Neuronal stem cell (in vitro differentiated cells): ENCODE results near the gene CHD3.

Experiments used
- DNase-seq: peaks from one replicate; pipeline ENCODE4 v3.0.0-alpha.2; 2013; ENCODE audit warnings: low spot score
- H2AFZ ChIP-seq: one replicate; pipeline ENCODE4 v1.6.1; 2013; ENCODE audit warnings: mild to moderate bottlenecking, low read length, inconsistent platforms
- H2AK5ac ChIP-seq: 2 replicates; pipeline ENCODE4 v1.6.1; 2013; ENCODE audit warnings: low read depth, mild to moderate bottlenecking, inconsistent platforms, low read length, moderate library complexity, mixed read lengths
- H2BK120ac ChIP-seq: 2 replicates; pipeline ENCODE4 v1.6.1; 2013; ENCODE audit warnings: low read depth, mild to moderate bottlenecking, inconsistent platforms, low read length, moderate library complexity, mixed read lengths
- H2BK12ac ChIP-seq: one replicate; pipeline ENCODE4 v1.6.1; 2013; ENCODE audit warnings: low read length, inconsistent platforms
- H2BK15ac ChIP-seq: 2 replicates; pipeline ENCODE4 v1.6.1; 2013; ENCODE audit warnings: mild to moderate bottlenecking, low read length, inconsistent platforms, mixed read lengths
- H2BK5ac ChIP-seq: one replicate; pipeline ENCODE4 v1.6.1; 2013; ENCODE audit warnings: inconsistent platforms, mild to moderate bottlenecking, low read length, moderate library complexity
- H3K14ac ChIP-seq: one replicate; pipeline ENCODE4 v1.6.1; 2013; ENCODE audit warnings: low read length, inconsistent platforms
- H3K18ac ChIP-seq: 2 replicates; pipeline ENCODE4 v1.6.1; 2013; ENCODE audit warnings: low read length, inconsistent platforms
- H3K23ac ChIP-seq: 2 replicates; pipeline ENCODE4 v1.6.1; 2013; ENCODE audit warnings: low read depth, mild to moderate bottlenecking, mixed read lengths, low read length, inconsistent platforms; ENCODE audit not compliant: poor library complexity
- H3K27ac ChIP-seq: replicated peaks from 3 replicates; pipeline ENCODE4 v1.5.1; 2013; ENCODE audit warnings: low read length, inconsistent platforms
- H3K27me3 ChIP-seq, 3 experiments: 2 replicates each; pipeline ENCODE4 v1.6.1; 2013; ENCODE audit warnings: low read length in 3 of 3, mild to moderate bottlenecking in 2 of 3, inconsistent platforms in 1 of 3, low read depth in 1 of 3, mixed read lengths in 1 of 3, moderate library complexity in 1 of 3; ENCODE audit not compliant: control insufficient read depth in 3 of 3, insufficient read depth in 3 of 3
- H3K36me3 ChIP-seq, 2 donors: replicated peaks in 1 of 2; 2 replicates each; pipeline ENCODE4 v1.6.1; 2013; ENCODE audit warnings: low read length in 2 of 2; ENCODE audit not compliant: control insufficient read depth in 2 of 2, insufficient read depth in 2 of 2
- H3K4ac ChIP-seq: 2 replicates; pipeline ENCODE4 v1.6.1; 2013; ENCODE audit warnings: inconsistent platforms, mild to moderate bottlenecking, low read length, moderate library complexity
- H3K4me1 ChIP-seq, 2 donors: 1 replicate in 1 of 2; 2 replicates in 1 of 2; pipeline ENCODE4 v1.6.1; 2013; ENCODE audit warnings: low read length in 2 of 2, low read depth in 1 of 2; ENCODE audit not compliant: control insufficient read depth in 2 of 2, insufficient read depth in 1 of 2
- H3K4me2 ChIP-seq: one replicate; pipeline ENCODE4 v1.6.1; 2013; ENCODE audit warnings: mild to moderate bottlenecking, low read length, inconsistent platforms; ENCODE audit not compliant: insufficient read depth, poor library complexity, severe bottlenecking
- H3K4me3 ChIP-seq, 2 donors: 2 replicates each; pipeline ENCODE4 v1.5.1; 2013; ENCODE audit warnings: low read length in 2 of 2, mild to moderate bottlenecking in 2 of 2, inconsistent platforms in 1 of 2, moderate library complexity in 1 of 2
- H3K79me1 ChIP-seq: one replicate; pipeline ENCODE4 v1.6.1; 2013; ENCODE audit warnings: low read depth, mild to moderate bottlenecking, inconsistent platforms, low read length, moderate library complexity
- H3K9ac ChIP-seq: one replicate; pipeline ENCODE4 v1.6.1; 2013; ENCODE audit warnings: mild to moderate bottlenecking, low read depth, low read length, inconsistent platforms; ENCODE audit not compliant: poor library complexity
- H3K9me3 ChIP-seq, 2 donors: replicated peaks in 1 of 2; 2 replicates each; pipeline versions ENCODE3 to v1.6.1; 2013; ENCODE audit warnings: low read length in 2 of 2, mild to moderate bottlenecking in 2 of 2, inconsistent platforms in 1 of 2, low read depth in 1 of 2, mixed read lengths in 1 of 2, moderate library complexity in 1 of 2; ENCODE audit not compliant: control insufficient read depth in 2 of 2, insufficient read depth in 1 of 2
- H4K8ac ChIP-seq: one replicate; pipeline ENCODE4 v1.6.1; 2013; ENCODE audit warnings: low read depth, mild to moderate bottlenecking, inconsistent platforms, low read length, moderate library complexity
- H4K91ac ChIP-seq: one replicate; pipeline ENCODE4 v1.6.1; 2013; ENCODE audit warnings: low read length, low read depth, mild to moderate bottlenecking, inconsistent platforms; ENCODE audit not compliant: poor library complexity
- WGBS, 2 donors: extraction: QIAGEN DNeasy Blood & Tissue Kit; methylation state at CpG; one replicate each; pipeline ENCODE4 v1.1.7; 2013; ENCODE audit warnings: missing lambda C conversion rate in 2 of 2, mixed read lengths in 1 of 2; ENCODE audit not compliant: insufficient read length in 2 of 2, insufficient replicate concordance in 1 of 2; ENCODE audit errors: extremely low coverage in 2 of 2; 5-methylcytosine and 5-hydroxymethylcytosine counted together

CHD3 gene

GRCh38 chr17:7940743-7941142 lies 52.2 kb downstream of the CHD3 start:
- Histone ChIP-seq H3K14ac (no peak overlapping the region), H2BK15ac (no peak overlapping the region), H3K79me1 (peaks cover 2% of the 10 kb centered on the region), H3K4ac (no peak overlapping the region), H3K4me3 (no peak overlapping the region), H3K36me3 (peaks cover 48 to 91% of the 10 kb centered on the region in 2 donors), H2BK5ac (no peak overlapping the region), H2BK12ac (no peak overlapping the region), H4K8ac (no peak overlapping the region), H3K9me3 (no peaks in the 10 kb centered on the region), H3K9ac (no peak overlapping the region), H2AFZ (no peak overlapping the region), H3K4me1 (no peaks in the 10 kb centered on the region), H3K4me2 (no peak overlapping the region), H2BK120ac (no peak overlapping the region), H2AK5ac (no peak overlapping the region), H3K27me3 (no peaks in the 10 kb centered on the region), H3K27ac (no peak overlapping the region), H4K91ac (no peak overlapping the region), H3K18ac (no peak overlapping the region), H3K23ac (no peak overlapping the region)
- WGBS, 2 donors = no CpG with 5 or more reads among the region's 6 CpGs
- no peak for DNase-seq

- H4K8ac ChIP-seq = no peak overlapping the region
- H3K4me2 ChIP-seq = no peak overlapping the region
- peak overlapping the region; percentile 38 for H3K9ac ChIP-seq
- H2BK15ac ChIP-seq = no peak overlapping the region
- no peak overlapping the region for H2BK5ac ChIP-seq
- DNase-seq = no peak
- H3K4ac ChIP-seq = no peak overlapping the region
- H3K79me1 ChIP-seq = peaks cover 2% of the 10 kb centered on the region
- WGBS, 2 donors = no CpG with 5 or more reads among the region's 13 CpGs
- no peak overlapping the region for H3K23ac ChIP-seq
- no peak overlapping the region for H2AK5ac ChIP-seq
- peaks cover 57 to 91% of the 10 kb centered on the region in 2 donors for H3K36me3 ChIP-seq
- H3K4me3 ChIP-seq = no peak overlapping the region
- no peaks in the 10 kb centered on the region for H3K9me3 ChIP-seq
- no peak overlapping the region for H3K27ac ChIP-seq
- H3K14ac ChIP-seq = no peak overlapping the region
- H2BK120ac ChIP-seq = no peak overlapping the region
- no peak overlapping the region for H3K18ac ChIP-seq
- no peak overlapping the region for H2AFZ ChIP-seq
- no peaks in the 10 kb centered on the region for H3K4me1 ChIP-seq
- no peaks in the 10 kb centered on the region for H3K27me3 ChIP-seq
- no peak overlapping the region for H4K91ac ChIP-seq
- no peak overlapping the region for H2BK12ac ChIP-seq
Observed at GRCh38 chr17:7943291-7943690, 54.7 kb downstream of the CHD3 start.

- Histone ChIP-seq H3K4me1 (no peaks in the 10 kb centered on the region), H2BK15ac (no peak overlapping the region), H2AK5ac (no peak overlapping the region), H2BK12ac (no peak overlapping the region), H3K36me3 (peaks cover 62 to 91% of the 10 kb centered on the region in 2 donors), H3K4me2 (no peak overlapping the region), H3K23ac (no peak overlapping the region), H3K9ac (no peak overlapping the region), H4K91ac (no peak overlapping the region), H3K4me3 (no peak overlapping the region), H3K27ac (no peak overlapping the region), H3K18ac (no peak overlapping the region), H3K9me3 (peaks cover 0 to 2% of the 10 kb centered on the region in 2 donors), H3K14ac (no peak overlapping the region), H2BK5ac (no peak overlapping the region), H3K27me3 (peaks cover 0 to 2% (median 0%) of the 10 kb centered on the region in 3 experiments), H3K4ac (no peak overlapping the region), H2BK120ac (no peak overlapping the region), H4K8ac (no peak overlapping the region), H3K79me1 (peaks cover under 1% of the 10 kb centered on the region), H2AFZ (no peak overlapping the region)
- no CpG with 5 or more reads among the region's 9 CpGs for WGBS, 2 donors
- DNase-seq = no peak
Observed at GRCh38 chr17:7944326-7944725, 55.7 kb downstream of the CHD3 start.

GRCh38 chr17:7945651-7946050 lies 57.1 kb downstream of the CHD3 start:
- Histone ChIP-seq H3K9ac (no peak overlapping the region), H4K91ac (no peak overlapping the region), H3K9me3 (peaks cover 0 to 2% of the 10 kb centered on the region in 2 donors), H2BK15ac (no peak overlapping the region), H4K8ac (no peak overlapping the region), H3K4me3 (no peak overlapping the region), H3K4me1 (no peaks in the 10 kb centered on the region), H2AK5ac (no peak overlapping the region), H3K79me1 (no peaks in the 10 kb centered on the region), H3K18ac (no peak overlapping the region), H2AFZ (no peak overlapping the region), H2BK120ac (no peak overlapping the region), H3K4ac (no peak overlapping the region), H3K4me2 (no peak overlapping the region), H3K14ac (no peak overlapping the region), H3K36me3 (peaks cover 55 to 91% of the 10 kb centered on the region in 2 donors), H2BK12ac (no peak overlapping the region), H2BK5ac (no peak overlapping the region), H3K23ac (no peak overlapping the region), H3K27ac (no peak overlapping the region), H3K27me3 (peaks cover 0 to 2% (median 0%) of the 10 kb centered on the region in 3 experiments)
- DNase-seq = no peak
- WGBS, 2 donors = no CpG with 5 or more reads among the region's 7 CpGs
